PC-3 (cell line): ENCODE measurements around the gene TRMT10B. TPM values are rescaled to one million over a fixed set of nuclear protein-coding genes. Genes with fewer than 3 reads are reported as not detected.
"Not testable (repeated sequence)": the region's sequence is repeated elsewhere in the genome, so short reads cannot be mapped to it uniquely, and the experiment has no call there.

Source experiments
- ATAC-seq: fragments of 200-7000 bp; cut with Tn5 transposase; 2 replicates; pipeline ENCODE4 v1.9.1; 2020; ENCODE audit warnings: mild to moderate bottlenecking, moderate library complexity
- BruUV-seq: library from RNA; stranded (reverse); fragments of 400-500 nt; replicated peaks from 2 replicates; lab custom pipeline; 2021; lab: Mats Ljungman, UMichigan
- CTCF ChIA-PET: fragments of 300-600 bp; sonication (Branson Sonifier 250); formaldehyde crosslinking; loops from one replicate; lab custom pipeline; 2022; ENCODE audit warnings: antibody characterized with exemption; lab: Charles Lee
- POLR2A ChIA-PET: fragments of 300-600 bp; sonication (Branson Sonifier 250); formaldehyde crosslinking; loops from one replicate; lab custom pipeline; 2022; ENCODE audit warnings: antibody characterized with exemption; ENCODE audit not compliant: unreplicated experiment; lab: Charles Lee
- DNase-seq: peaks from one replicate; pipeline ENCODE4 v3.0.0-alpha.2; 2015
- H2AFZ ChIP-seq: fragments of 300-600 bp; sonication (generic); 2 replicates; pipeline ENCODE4 v1.6.0; 2016; ENCODE audit warnings: antibody characterized with exemption, low read length
- H3F3A ChIP-seq: fragments of 300-600 bp; sonication (generic); one replicate; pipeline ENCODE4 v1.6.0; 2017; ENCODE audit warnings: antibody characterized with exemption, low read length, control low read depth, mild to moderate bottlenecking; ENCODE audit not compliant: unreplicated experiment
- H3K27ac ChIP-seq: fragments of 300-600 bp; sonication (generic); 2 replicates; pipeline ENCODE4 v1.5.1; 2016; ENCODE audit warnings: mild to moderate bottlenecking, low read length
- H3K27me3 ChIP-seq: fragments of 300-600 bp; sonication (generic); 2 replicates; pipeline ENCODE4 v1.6.1; 2016; ENCODE audit warnings: low read length, mixed read lengths
- H3K36me3 ChIP-seq: fragments of 300-600 bp; sonication (generic); 2 replicates; pipeline ENCODE4 v1.6.1; 2016; ENCODE audit warnings: low read depth, mixed run types, low read length, mixed read lengths
- H3K4me1 ChIP-seq: fragments of 300-600 bp; sonication (generic); 2 replicates; pipeline ENCODE4 v1.5.1; 2016; ENCODE audit warnings: low read length; ENCODE audit not compliant: insufficient read depth
- H3K4me2 ChIP-seq: fragments of 300-600 bp; sonication (generic); 2 replicates; pipeline ENCODE4 v1.6.0; 2016; ENCODE audit warnings: low read length
- H3K4me3 ChIP-seq: fragments of 300-600 bp; sonication (generic); 2 replicates; pipeline ENCODE4 v1.5.1; 2016; ENCODE audit warnings: mild to moderate bottlenecking, low read length, mixed read lengths
- H3K79me2 ChIP-seq: fragments of 300-600 bp; sonication (generic); 2 replicates; pipeline ENCODE4 v1.6.1; 2017; ENCODE audit warnings: low read length, mixed read lengths
- H3K9ac ChIP-seq: fragments of 300-600 bp; sonication (generic); 2 replicates; pipeline ENCODE4 v1.6.0; 2016; ENCODE audit warnings: mild to moderate bottlenecking, low read length
- H3K9me2 ChIP-seq: fragments of 300-600 bp; sonication (generic); replicated peaks from 2 replicates; pipeline ENCODE4 v1.6.1; 2016; ENCODE audit warnings: mixed run types, low read length, mixed read lengths
- H3K9me3 ChIP-seq: fragments of 300-600 bp; sonication (generic); 2 replicates; pipeline ENCODE4 v1.6.1; 2016; ENCODE audit warnings: low read length, mixed read lengths
- H4K20me1 ChIP-seq: fragments of 300-600 bp; sonication (generic); 2 replicates; pipeline ENCODE4 v1.6.1; 2016; ENCODE audit warnings: low read length, mixed read lengths
- EZH2 ChIP-seq: fragments of 300-600 bp; sonication (generic); IDR thresholded peaks from one replicate; pipeline ENCODE4 v1.6.1; 2017; ENCODE audit warnings: antibody characterized with exemption, mild to moderate bottlenecking, low read length; ENCODE audit not compliant: unreplicated experiment
- EZH2phosphoT487 ChIP-seq: fragments of 300-600 bp; sonication (generic); IDR thresholded peaks from 2 replicates; pipeline ENCODE4 v1.6.1; 2018; ENCODE audit warnings: mild to moderate bottlenecking, antibody characterized with exemption, low read length, borderline replicate concordance
- intact Hi-C: fragments of 100-400 bp; cut with micrococcal nuclease; formaldehyde crosslinking; loops from 2 replicates; pipeline ENCODE4 v1.9.0; 2023
- total RNA-seq: library from RNA; depleted of rRNA; stranded (reverse); fragments of >200 nt; gene quantifications from 2 replicates; pipeline ENCODE4 v1.2.3, GENCODE V29; 2014
- TF ChIP-seq, protein P1 (sequence below): fragments of 300-600 bp; sonication (generic); conservative IDR thresholded peaks from 2 replicates; pipeline ENCODE4 v1.5.1; 2017; ENCODE audit warnings: antibody characterized with exemption, low read depth, mild to moderate bottlenecking, low read length

TRMT10B gene
- total RNA-seq, 1 experiment from 2014 or later: 1.1 TPM

DNA sequence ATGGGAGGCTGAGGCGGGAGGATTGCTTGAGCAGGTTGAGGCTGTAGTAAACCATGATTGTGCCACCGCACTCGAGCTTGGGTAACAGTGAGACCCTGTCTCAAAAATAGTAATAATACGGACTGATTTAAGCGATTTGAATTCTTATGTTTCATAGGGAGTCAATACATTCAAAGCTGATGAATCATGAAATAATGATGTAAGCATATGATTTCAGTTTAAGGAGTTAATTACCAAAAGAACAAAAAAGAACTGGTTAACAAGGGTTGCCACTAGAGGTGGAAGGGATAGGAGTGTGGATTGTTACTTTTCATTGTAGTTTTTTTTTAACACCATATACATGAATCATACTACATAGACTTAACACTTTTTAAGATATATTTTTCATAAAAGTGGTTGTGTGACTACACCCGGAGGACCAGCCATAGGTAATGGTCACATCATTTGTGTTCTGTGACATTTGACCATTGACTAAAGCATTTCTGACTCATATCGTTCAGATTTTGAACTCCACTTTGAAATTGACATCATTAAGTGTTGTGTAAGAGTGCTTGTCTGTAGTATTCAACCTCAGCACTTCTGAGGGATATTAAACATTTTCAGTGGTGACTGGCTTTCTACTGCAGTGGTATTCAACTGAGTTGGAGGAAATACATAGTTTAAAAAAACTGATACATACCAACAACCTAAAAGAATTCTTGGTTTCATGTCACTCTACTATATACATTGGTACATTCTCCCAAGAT lies 7.0 kb downstream of the TRMT10B start:
- no peak for ATAC-seq
- DNase-seq: peak; percentile 16
- H3K27ac ChIP-seq: no peak overlapping the region
- CTCF ChIA-PET: no interaction called here
- H3K36me3 ChIP-seq: no peaks in the 10 kb centered on the region
- no peak overlapping the region for H2AFZ ChIP-seq
- H3F3A ChIP-seq: no peaks in the 10 kb centered on the region
- 0 out of 2 replicates have a peak, but pooled peaks cover 5% of the 10 kb centered on the region for H3K4me1 ChIP-seq
- intact Hi-C loops: no loop called here
- H3K9me2 ChIP-seq: no peaks in the 10 kb centered on the region
- no peaks in the 10 kb centered on the region for H4K20me1 ChIP-seq
- no peaks in the 10 kb centered on the region for H3K27me3 ChIP-seq
- H3K9me3 ChIP-seq: no peaks in the 10 kb centered on the region
- POLR2A ChIA-PET: no interaction called here
- TF ChIP-seq EZH2: no peak
- TF ChIP-seq EZH2phosphoT487: no peak
- TF ChIP-seq, protein P1, sequence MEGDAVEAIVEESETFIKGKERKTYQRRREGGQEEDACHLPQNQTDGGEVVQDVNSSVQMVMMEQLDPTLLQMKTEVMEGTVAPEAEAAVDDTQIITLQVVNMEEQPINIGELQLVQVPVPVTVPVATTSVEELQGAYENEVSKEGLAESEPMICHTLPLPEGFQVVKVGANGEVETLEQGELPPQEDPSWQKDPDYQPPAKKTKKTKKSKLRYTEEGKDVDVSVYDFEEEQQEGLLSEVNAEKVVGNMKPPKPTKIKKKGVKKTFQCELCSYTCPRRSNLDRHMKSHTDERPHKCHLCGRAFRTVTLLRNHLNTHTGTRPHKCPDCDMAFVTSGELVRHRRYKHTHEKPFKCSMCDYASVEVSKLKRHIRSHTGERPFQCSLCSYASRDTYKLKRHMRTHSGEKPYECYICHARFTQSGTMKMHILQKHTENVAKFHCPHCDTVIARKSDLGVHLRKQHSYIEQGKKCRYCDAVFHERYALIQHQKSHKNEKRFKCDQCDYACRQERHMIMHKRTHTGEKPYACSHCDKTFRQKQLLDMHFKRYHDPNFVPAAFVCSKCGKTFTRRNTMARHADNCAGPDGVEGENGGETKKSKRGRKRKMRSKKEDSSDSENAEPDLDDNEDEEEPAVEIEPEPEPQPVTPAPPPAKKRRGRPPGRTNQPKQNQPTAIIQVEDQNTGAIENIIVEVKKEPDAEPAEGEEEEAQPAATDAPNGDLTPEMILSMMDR: no peak
- no peak overlapping the region for H3K4me2 ChIP-seq
- no peak overlapping the region for H3K4me3 ChIP-seq
- no TSS peak for BruUV-seq
- no peak overlapping the region for H3K9ac ChIP-seq
- no peaks in the 10 kb centered on the region for H3K79me2 ChIP-seq

DNA sequence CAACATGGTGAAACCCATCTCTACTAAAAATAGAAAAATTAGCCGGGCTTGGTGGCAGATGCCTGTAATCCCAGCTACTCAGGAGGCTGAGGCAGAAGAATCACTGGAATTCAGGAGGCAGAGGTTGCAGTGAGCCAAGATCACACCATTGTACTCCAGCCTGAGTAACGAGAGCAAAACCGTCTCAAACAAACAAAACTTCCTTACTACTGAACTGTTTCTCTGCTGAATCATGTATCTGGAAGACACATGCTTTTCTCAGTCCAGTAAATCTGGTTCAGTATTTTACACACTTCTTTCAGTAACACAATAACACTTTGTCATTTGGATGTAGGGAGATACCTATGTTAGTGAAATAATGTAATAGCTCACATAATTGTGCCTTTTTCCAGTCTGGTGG lies 7.9 kb downstream of the TRMT10B start:
- CTCF ChIA-PET: no interaction called here

DNA sequence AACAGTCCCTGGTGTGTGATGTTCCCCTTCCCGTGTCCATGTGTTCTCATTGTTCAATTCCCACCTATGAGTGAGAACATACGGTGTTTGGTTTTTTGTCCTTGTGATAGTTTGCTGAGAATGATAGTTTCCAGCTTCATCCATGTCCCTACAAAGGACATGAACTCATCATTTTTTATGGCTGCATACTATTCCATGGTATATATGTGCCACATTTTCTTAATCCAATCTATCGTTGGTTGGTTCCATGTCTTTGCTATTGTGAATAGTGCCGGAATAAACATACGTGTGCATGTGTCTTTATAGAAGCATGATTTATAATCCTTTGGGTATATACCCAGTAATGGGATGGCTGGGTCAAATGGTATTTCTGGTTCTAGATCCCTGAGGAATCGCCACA lies 11.7 kb downstream of the TRMT10B start:
- CTCF ChIA-PET, H3K9me2 ChIP-seq, DNase-seq, H3K9me3 ChIP-seq, H3K27me3 ChIP-seq, H3K36me3 ChIP-seq, H3K4me1 ChIP-seq, BruUV-seq, H3F3A ChIP-seq, H4K20me1 ChIP-seq, H2AFZ ChIP-seq, intact Hi-C loops, H3K4me3 ChIP-seq, H3K4me2 ChIP-seq, H3K79me2 ChIP-seq, H3K9ac ChIP-seq, POLR2A ChIA-PET, H3K27ac ChIP-seq, ATAC-seq: not testable (repeated sequence)

More for the DNA sequence above, 7.9 kb downstream of the TRMT10B start:
- Histone ChIP-seq H3K4me2 (no peak overlapping the region), H3K36me3 (no peaks in the 10 kb centered on the region), H4K20me1 (no peaks in the 10 kb centered on the region), H3K9me2 (no peaks in the 10 kb centered on the region), H3K27ac (no peak overlapping the region), H3F3A (no peaks in the 10 kb centered on the region), H3K27me3 (no peaks in the 10 kb centered on the region), H3K4me1 (0 out of 2 replicates have a peak, but pooled peaks cover 5% of the 10 kb centered on the region), H3K4me3 (no peak overlapping the region), H3K9me3 (no peaks in the 10 kb centered on the region), H2AFZ (no peak overlapping the region), H3K9ac (no peak overlapping the region), H3K79me2 (no peaks in the 10 kb centered on the region)
- ATAC-seq (no peak), DNase-seq (no peak)
- TF ChIP-seq EZH2phosphoT487 (no peak), EZH2 (no peak)
- TF ChIP-seq, protein P1: no peak
- POLR2A ChIA-PET: no interaction called here
- no TSS peak for BruUV-seq
- intact Hi-C loops: no loop called here
